HG03439 (cell line): Measurements from ENCODE around the gene SDK1.

Experiments used
- ATAC-seq: cut with Tn5 transposase; IDR thresholded peaks from one replicate; pipeline ENCODE4 v1.9.1; 2021; ENCODE audit warnings: mild to moderate bottlenecking, moderate library complexity; ENCODE audit not compliant: unreplicated experiment

The SDK1 gene

GRCh38 chr7:4164556-4164955, 863.5 kb downstream of the SDK1 start:
- ATAC-seq: no peak

GRCh38 chr7:4166340-4166739, 865.3 kb downstream of the SDK1 start:
- ATAC-seq: no peak

- no peak for ATAC-seq
Observed at GRCh38 chr7:4166807-4167206, 865.8 kb downstream of the SDK1 start.

GRCh38 chr7:4167385-4167910, 866.4 kb downstream of the SDK1 start:
- no peak for ATAC-seq

- no peak for ATAC-seq
Observed at GRCh38 chr7:4168041-4168440, 867.0 kb downstream of the SDK1 start.

GRCh38 chr7:4168541-4168940, 867.5 kb downstream of the SDK1 start:
- no peak for ATAC-seq

GRCh38 chr7:4169455-4169854, 868.4 kb downstream of the SDK1 start:
- no peak for ATAC-seq

- ATAC-seq: no peak
Observed at GRCh38 chr7:4170997-4171786, 870.1 kb downstream of the SDK1 start.

- ATAC-seq: no peak
Observed at GRCh38 chr7:4172883-4173282, 871.8 kb downstream of the SDK1 start.

GRCh38 chr7:4173615-4174014, 872.6 kb downstream of the SDK1 start:
- ATAC-seq: no peak

- no peak for ATAC-seq
Observed at GRCh38 chr7:4174016-4174415, 873.0 kb downstream of the SDK1 start.

- no peak for ATAC-seq
Observed at GRCh38 chr7:4174451-4174850, 873.4 kb downstream of the SDK1 start.

- no peak for ATAC-seq
Observed at GRCh38 chr7:4174884-4175283, 873.8 kb downstream of the SDK1 start.

GRCh38 chr7:4175346-4175973, 874.4 kb downstream of the SDK1 start:
- ATAC-seq: no peak

- ATAC-seq: no peak
Observed at GRCh38 chr7:4177001-4177400, 875.9 kb downstream of the SDK1 start.

- ATAC-seq: no peak
Observed at GRCh38 chr7:4178416-4178815, 877.4 kb downstream of the SDK1 start.

- no peak for ATAC-seq
Observed at GRCh38 chr7:4178916-4179687, 878.0 kb downstream of the SDK1 start.

GRCh38 chr7:4179688-4180380, 878.8 kb downstream of the SDK1 start:
- ATAC-seq: no peak

- ATAC-seq: no peak
Observed at GRCh38 chr7:4181446-4181845, 880.4 kb downstream of the SDK1 start.

GRCh38 chr7:4182605-4183300, 881.7 kb downstream of the SDK1 start:
- no peak for ATAC-seq
